IMR-90 (cell line): Measurements from ENCODE around the gene EPHB6.

Experiments used
- TF ChIP-seq, protein P1 (sequence below): conservative IDR thresholded peaks from 2 replicates; pipeline ENCODE4 v1.5.1; 2012; ENCODE audit warnings: mild to moderate bottlenecking, low read depth, low read length, improper control_type of control experiment
- TF ChIP-seq, protein P2 (sequence below): fragments of 150-350 bp; IDR thresholded peaks from 2 replicates; pipeline ENCODE4 v1.6.1; 2017; ENCODE audit warnings: mild to moderate bottlenecking, antibody characterized with exemption, low read length, low read depth

DNA sequence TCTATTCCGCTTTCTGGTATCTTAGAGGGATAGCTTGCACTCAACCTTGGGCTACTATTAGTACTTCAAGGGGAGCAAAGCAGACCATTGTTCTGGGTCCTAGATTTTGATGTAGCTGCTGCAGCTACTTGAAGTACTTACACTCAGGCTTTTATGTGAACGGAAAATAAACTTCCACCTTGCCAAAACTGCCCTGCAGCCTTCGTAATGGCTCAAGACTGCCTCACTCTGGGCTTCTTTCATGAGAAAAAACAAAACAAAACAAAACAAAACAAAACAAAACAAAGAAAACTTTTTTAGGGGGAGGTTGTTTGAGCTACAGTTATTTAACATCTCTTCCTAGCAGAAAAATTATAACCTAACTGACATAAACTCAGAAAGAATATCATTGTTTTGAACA, 19.4 kb upstream of the EPHB6 start:
- TF ChIP-seq, protein P1, sequence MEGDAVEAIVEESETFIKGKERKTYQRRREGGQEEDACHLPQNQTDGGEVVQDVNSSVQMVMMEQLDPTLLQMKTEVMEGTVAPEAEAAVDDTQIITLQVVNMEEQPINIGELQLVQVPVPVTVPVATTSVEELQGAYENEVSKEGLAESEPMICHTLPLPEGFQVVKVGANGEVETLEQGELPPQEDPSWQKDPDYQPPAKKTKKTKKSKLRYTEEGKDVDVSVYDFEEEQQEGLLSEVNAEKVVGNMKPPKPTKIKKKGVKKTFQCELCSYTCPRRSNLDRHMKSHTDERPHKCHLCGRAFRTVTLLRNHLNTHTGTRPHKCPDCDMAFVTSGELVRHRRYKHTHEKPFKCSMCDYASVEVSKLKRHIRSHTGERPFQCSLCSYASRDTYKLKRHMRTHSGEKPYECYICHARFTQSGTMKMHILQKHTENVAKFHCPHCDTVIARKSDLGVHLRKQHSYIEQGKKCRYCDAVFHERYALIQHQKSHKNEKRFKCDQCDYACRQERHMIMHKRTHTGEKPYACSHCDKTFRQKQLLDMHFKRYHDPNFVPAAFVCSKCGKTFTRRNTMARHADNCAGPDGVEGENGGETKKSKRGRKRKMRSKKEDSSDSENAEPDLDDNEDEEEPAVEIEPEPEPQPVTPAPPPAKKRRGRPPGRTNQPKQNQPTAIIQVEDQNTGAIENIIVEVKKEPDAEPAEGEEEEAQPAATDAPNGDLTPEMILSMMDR: no peak
- TF ChIP-seq, protein P2, sequence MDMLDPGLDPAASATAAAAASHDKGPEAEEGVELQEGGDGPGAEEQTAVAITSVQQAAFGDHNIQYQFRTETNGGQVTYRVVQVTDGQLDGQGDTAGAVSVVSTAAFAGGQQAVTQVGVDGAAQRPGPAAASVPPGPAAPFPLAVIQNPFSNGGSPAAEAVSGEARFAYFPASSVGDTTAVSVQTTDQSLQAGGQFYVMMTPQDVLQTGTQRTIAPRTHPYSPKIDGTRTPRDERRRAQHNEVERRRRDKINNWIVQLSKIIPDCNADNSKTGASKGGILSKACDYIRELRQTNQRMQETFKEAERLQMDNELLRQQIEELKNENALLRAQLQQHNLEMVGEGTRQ: no peak
